H1 (cell line): ENCODE data around the gene FAM204A. TPM values are rescaled to one million over a fixed set of nuclear protein-coding genes. Genes with fewer than 3 reads are reported as not detected.

Experiments used
- CTCF ChIA-PET: fragments of 300-600 bp; sonication (Branson Sonifier 250); formaldehyde crosslinking; loops from one replicate; lab custom pipeline; 2021; ENCODE audit not compliant: partially characterized antibody; lab: Charles Lee
- POLR2A ChIA-PET: fragments of 300-600 bp; sonication (Branson Sonifier 250); formaldehyde crosslinking; loops from one replicate; lab custom pipeline; 2021; ENCODE audit warnings: inconsistent platforms; ENCODE audit not compliant: partially characterized antibody; lab: Charles Lee
- DNase-seq, 2 experiments: peaks; one replicate each; pipeline versions ENCODE4 v3.0.0 to v3.0.0-alpha.2; 2010 to 2022; ENCODE audit warnings: low spot score in 2 of 2, low read depth in 1 of 2, mixed read lengths in 1 of 2
- FAIRE-seq: peaks from 2 replicates; lab custom pipeline; 2011; peaks lifted over from hg19 to GRCh38; lab: Jason Lieb, UNC
- H2AFZ ChIP-seq: 2 replicates; pipeline ENCODE4 v1.8.1; 2012; ENCODE audit warnings: low read length, inconsistent platforms
- H2AK5ac ChIP-seq: 2 replicates; pipeline ENCODE4 v1.6.1; 2013; ENCODE audit warnings: low read depth, low read length
- H2BK120ac ChIP-seq: replicated peaks from 2 replicates; pipeline ENCODE3; 2013; ENCODE audit warnings: low read depth, low read length, inconsistent platforms
- H2BK12ac ChIP-seq: 2 replicates; pipeline ENCODE4 v1.6.1; 2013; ENCODE audit warnings: low read depth, low read length
- H2BK15ac ChIP-seq: 2 replicates; pipeline ENCODE4 v1.6.1; 2013; ENCODE audit warnings: low read length
- H2BK20ac ChIP-seq: 2 replicates; pipeline ENCODE4 v1.6.1; 2013; ENCODE audit warnings: low read length
- H2BK5ac ChIP-seq: 2 replicates; pipeline ENCODE4 v1.6.1; 2013; ENCODE audit warnings: low read depth, low read length
- H3K14ac ChIP-seq: 2 replicates; pipeline ENCODE4 v1.6.1; 2013; ENCODE audit warnings: inconsistent platforms; ENCODE audit not compliant: insufficient read length
- H3K18ac ChIP-seq: 2 replicates; pipeline ENCODE4 v1.6.1; 2013; ENCODE audit warnings: low read length; ENCODE audit errors: extremely low read depth
- H3K23ac ChIP-seq: 2 replicates; pipeline ENCODE4 v1.6.1; 2013; ENCODE audit warnings: inconsistent platforms; ENCODE audit not compliant: insufficient read length
- H3K23me2 ChIP-seq: 2 replicates; pipeline ENCODE4 v1.6.1; 2013; ENCODE audit warnings: low read depth, low read length
- H3K27ac ChIP-seq: 2 replicates; pipeline ENCODE4 v1.6.1; 2011; ENCODE audit warnings: low read depth, low read length, inconsistent platforms
- H3K27me3 ChIP-seq, 4 experiments: replicated peaks in 1 of 4; 1 replicate in 1 of 4; 2 replicates in 3 of 4; pipeline versions ENCODE4 v1.6.1 to v1.8.1; 2011 to 2013; ENCODE audit warnings: low read length in 3 of 4, mild to moderate bottlenecking in 3 of 4, inconsistent platforms in 2 of 4, mixed read lengths in 2 of 4, moderate library complexity in 1 of 4; ENCODE audit not compliant: control insufficient read depth in 3 of 4, insufficient read depth in 3 of 4; ENCODE audit errors: extremely low read depth in 1 of 4
- H3K36me3 ChIP-seq, 4 experiments: 2 replicates each; pipeline versions ENCODE4 v1.6.1 to v1.8.1; 2011 to 2013; ENCODE audit warnings: mild to moderate bottlenecking in 4 of 4, low read length in 3 of 4, moderate library complexity in 2 of 4, control low read depth in 1 of 4, inconsistent platforms in 1 of 4; ENCODE audit not compliant: insufficient read depth in 4 of 4, control insufficient read depth in 2 of 4
- H3K4ac ChIP-seq: replicated peaks from 2 replicates; pipeline ENCODE3; 2013; ENCODE audit warnings: low read length, low read depth, mixed read lengths, inconsistent platforms; ENCODE audit not compliant: insufficient read length
- H3K4me1 ChIP-seq, 4 experiments: replicated peaks in 1 of 4; 1 replicate in 1 of 4; 2 replicates in 3 of 4; pipeline versions ENCODE4 v1.6.1 to v1.8.1; 2011 to 2013; ENCODE audit warnings: low read length in 3 of 4, inconsistent platforms in 2 of 4, mixed read lengths in 1 of 4; ENCODE audit not compliant: insufficient read depth in 4 of 4, control insufficient read depth in 3 of 4
- H3K4me2 ChIP-seq, 2 experiments: 2 replicates each; pipeline versions ENCODE4 v1.6.1 to v1.8.1; 2011 to 2013; ENCODE audit warnings: low read depth in 2 of 2, low read length in 2 of 2, control low read depth in 1 of 2, inconsistent platforms in 1 of 2, mild to moderate bottlenecking in 1 of 2; ENCODE audit not compliant: insufficient read depth in 1 of 2
- H3K4me3 ChIP-seq, 4 experiments: fragments of 200-600, 300-600 bp in 1 of 4; sonication (generic), shearing (Covaris generic), sonication (Bioruptor Twin) in 1 of 4; 2 replicates each; pipeline versions ENCODE4 v1.5.1 to v1.8.1; 2011 to 2016; ENCODE audit warnings: low read length in 4 of 4, low read depth in 3 of 4, control low read depth in 2 of 4, inconsistent platforms in 2 of 4, mild to moderate bottlenecking in 2 of 4, mixed read lengths in 1 of 4, moderate library complexity in 1 of 4; ENCODE audit not compliant: insufficient read depth in 2 of 4; ENCODE audit errors: extremely low read depth in 1 of 4
- H3K56ac ChIP-seq: replicated peaks from 2 replicates; pipeline ENCODE3; 2013; ENCODE audit warnings: low read depth, mild to moderate bottlenecking, mixed read lengths, low read length, inconsistent platforms; ENCODE audit not compliant: insufficient read length
- H3K79me1 ChIP-seq: 2 replicates; pipeline ENCODE4 v1.6.1; 2013; ENCODE audit warnings: low read depth, low read length, control low read depth
- H3K79me2 ChIP-seq, 2 experiments: 2 replicates each; pipeline versions ENCODE4 v1.6.1 to v1.8.1; 2012 to 2013; ENCODE audit warnings: low read length in 2 of 2, mild to moderate bottlenecking in 2 of 2, inconsistent platforms in 1 of 2; ENCODE audit not compliant: insufficient read depth in 2 of 2, control insufficient read depth in 1 of 2
- H3K9ac ChIP-seq, 4 experiments: replicated peaks in 1 of 4; 1 replicate in 1 of 4; 2 replicates in 3 of 4; pipeline versions ENCODE4 v1.6.1 to v1.8.1; 2011 to 2013; ENCODE audit warnings: low read depth in 3 of 4, low read length in 3 of 4, control low read depth in 2 of 4, mild to moderate bottlenecking in 2 of 4, moderate library complexity in 2 of 4, inconsistent platforms in 1 of 4; ENCODE audit errors: extremely low read depth in 1 of 4
- H3K9me3 ChIP-seq, 2 experiments: 2 replicates each; pipeline versions ENCODE4 v1.6.1 to v1.8.1; 2012 to 2013; ENCODE audit warnings: mild to moderate bottlenecking in 2 of 2, moderate library complexity in 2 of 2, control low read depth in 1 of 2, inconsistent platforms in 1 of 2, low read depth in 1 of 2, low read length in 1 of 2, mixed read lengths in 1 of 2; ENCODE audit not compliant: insufficient read depth in 2 of 2
- H4K20me1 ChIP-seq, 2 experiments: replicated peaks in 1 of 2; 2 replicates each; pipeline versions ENCODE3 to v1.8.1; 2011 to 2013; ENCODE audit warnings: inconsistent platforms in 2 of 2, low read length in 2 of 2, mild to moderate bottlenecking in 1 of 2; ENCODE audit not compliant: insufficient read depth in 2 of 2, control insufficient read depth in 1 of 2
- H4K5ac ChIP-seq: 2 replicates; pipeline ENCODE4 v1.6.1; 2013; ENCODE audit warnings: low read length, low read depth, mixed read lengths, inconsistent platforms; ENCODE audit not compliant: insufficient read length
- H4K8ac ChIP-seq: 2 replicates; pipeline ENCODE4 v1.8.0; 2013; ENCODE audit warnings: mild to moderate bottlenecking, moderate library complexity, low read length, inconsistent platforms; ENCODE audit not compliant: insufficient read depth; ENCODE audit errors: extremely low read depth
- H4K91ac ChIP-seq: replicated peaks from 2 replicates; pipeline ENCODE3; 2013; ENCODE audit warnings: low read length, mixed read lengths, inconsistent platforms; ENCODE audit not compliant: insufficient read length
- ATF2 ChIP-seq: IDR thresholded peaks from 2 replicates; pipeline ENCODE4 v1.6.1; 2012; ENCODE audit warnings: low read length, inconsistent platforms
- BACH1 ChIP-seq: IDR thresholded peaks from 2 replicates; pipeline ENCODE4 v1.6.1; 2012; ENCODE audit warnings: low read length, improper control_type of control experiment
- CBX5 ChIP-seq: fragments of 300-800, 300-1000 bp; sonication (generic); IDR thresholded peaks from 2 replicates; pipeline ENCODE4 v1.7.1; 2016; ENCODE audit warnings: antibody characterized with exemption, low read length, low read depth
- JUN ChIP-seq: IDR thresholded peaks from 2 replicates; pipeline ENCODE4 v1.6.1; 2011; ENCODE audit warnings: low read depth, mild to moderate bottlenecking, improper control_type of control experiment, low read length
- MAFK ChIP-seq: IDR thresholded peaks from 2 replicates; pipeline ENCODE4 v1.6.1; 2012; ENCODE audit warnings: low read depth, mild to moderate bottlenecking, improper control_type of control experiment, low read length
- POLR2A ChIP-seq, 2 experiments: IDR thresholded peaks; 1 replicate in 1 of 2; 2 replicates in 1 of 2; pipeline ENCODE4 v1.6.1; 2011; ENCODE audit warnings: low read depth in 2 of 2, low read length in 2 of 2, mild to moderate bottlenecking in 2 of 2; ENCODE audit errors: control extremely low read depth in 1 of 2
- POU5F1 ChIP-seq: IDR thresholded peaks from 2 replicates; pipeline ENCODE4 v1.6.1; 2011; ENCODE audit warnings: low read depth, mild to moderate bottlenecking, low read length, moderate library complexity
- RNF2 ChIP-seq: fragments of 200-900, 300-1000 bp; sonication (generic); IDR thresholded peaks from 2 replicates; pipeline ENCODE4 v1.7.1; 2016; ENCODE audit warnings: borderline replicate concordance, low read depth, mild to moderate bottlenecking, antibody characterized with exemption, low read length; ENCODE audit not compliant: poor library complexity, severe bottlenecking; ENCODE audit errors: missing control alignments
- TAF7 ChIP-seq: optimal IDR thresholded peaks from 2 replicates; pipeline ENCODE3; 2011; ENCODE audit warnings: low read depth, mild to moderate bottlenecking, inconsistent platforms, low read length, moderate library complexity, borderline replicate concordance
- TBP ChIP-seq: IDR thresholded peaks from 2 replicates; pipeline ENCODE4 v1.6.1; 2011; ENCODE audit warnings: low read depth, low read length, improper control_type of control experiment
- TCF12 ChIP-seq: IDR thresholded peaks from 2 replicates; pipeline ENCODE4 v1.6.1; 2011; ENCODE audit warnings: low read depth, mild to moderate bottlenecking, low read length
- ZNF274 ChIP-seq: IDR thresholded peaks from 2 replicates; pipeline ENCODE4 v1.7.0; 2012; ENCODE audit warnings: low read length, borderline replicate concordance; ENCODE audit errors: extremely low read depth
- WGBS, 2 experiments: shearing (Covaris generic) in 1 of 2; methylation state at CpG; one replicate each; pipeline versions ENCODE4 v1.1.6 to v1.1.7; 2013 to 2015; ENCODE audit warnings: low lambda C conversion rate in 2 of 2, mixed read lengths in 2 of 2, inconsistent platforms in 1 of 2, low coverage in 1 of 2, missing lambda C conversion rate in 1 of 2; ENCODE audit not compliant: insufficient replicate concordance in 2 of 2, insufficient coverage in 1 of 2, insufficient read length in 1 of 2; ENCODE audit errors: extremely low coverage in 1 of 2, missing lambda C conversion rate in 1 of 2; 5-methylcytosine and 5-hydroxymethylcytosine counted together
- polyA plus RNA-seq, 7 experiments: library from polyadenylated mRNA; depleted of rRNA in 3 of 7; stranded (reverse) in 5 of 7; unstranded in 2 of 7; fragments of >200 nt in 5 of 7; fragments of 200-250 nt in 2 of 7; gene quantifications; 1 replicate in 5 of 7; 2 replicates in 1 of 7; 4 replicates in 1 of 7; pipeline versions ENCODE4 v1.2.1 to v1.2.3, GENCODE V29; 2011 to 2013; ENCODE audit warnings: missing spikeins in 2 of 7, mixed read lengths in 2 of 7
- total RNA-seq: library from RNA; stranded (reverse); fragmentation: NEBNext Ultra II Directional; extraction: Animal tissue kit (Norgen Biotek cat#: 25700); gene quantifications from 2 replicates; pipeline ENCODE4 v1.2.1, GENCODE V29; 2021

Gene FAM204A
- total and polyA plus RNA-seq, 2 of the 8 experiments (the other 6 are each of a cell fraction or from before 2014, with no cell fraction given) = 4.9 to 37.4 TPM

GRCh38 chr10:118339111-118339510 lies 3.0 kb downstream of the FAM204A start:
- Histone ChIP-seq H3K9ac (no peak overlapping the region), H3K4ac (no peak overlapping the region), H3K79me1 (peaks cover 5% of the 10 kb centered on the region; the same call in 1 of the 2 replicates), H3K23ac (no peak overlapping the region), H3K56ac (no peak overlapping the region), H4K5ac (no peak overlapping the region), H3K27ac (no peak overlapping the region), H2BK120ac (no peak overlapping the region), H2AFZ (no peak overlapping the region), H2BK12ac (no peak overlapping the region), H2BK20ac (no peak overlapping the region), H3K18ac (no peak overlapping the region), H2BK15ac (no peak overlapping the region), H3K79me2 (peaks cover 0 to 30% of the 10 kb centered on the region in 2 experiments; a peak in 2 of 4 replicates), H2AK5ac (no peak overlapping the region), H3K14ac (no peak overlapping the region), H3K4me1 (no peaks in the 10 kb centered on the region; a peak in 1 of 7 replicates), H3K4me2 (no peak overlapping the region), H3K36me3 (peaks cover 2 to 17% (median 9%) of the 10 kb centered on the region in 4 experiments; a peak in 5 of 8 replicates), H3K23me2 (peaks cover 2% of the 10 kb centered on the region), H2BK5ac (no peak overlapping the region), H4K8ac (no peak overlapping the region), H3K27me3 (no peaks in the 10 kb centered on the region), H3K4me3 (no peak overlapping the region), H3K9me3 (no peaks in the 10 kb centered on the region), H4K91ac (no peak overlapping the region), H4K20me1 (no peaks in the 10 kb centered on the region)
- 97% methylated on average over 3 of the region's 3 CpGs; no CpG with 5 or more reads in 1 of the 2 experiments for WGBS, 2 experiments
- DNase-seq (no peak), FAIRE-seq (no peak)
- ChIA-PET CTCF (interaction anchor here (1.3 kb wide), 1 partner anchor 53 kb away, joined by 3 read pairs; no protein-coding TSS in a partner anchor), POLR2A (no interaction called here)
- TF ChIP-seq CBX5 (no peak), ZNF274 (no peak), ATF2 (no peak), RNF2 (no peak), MAFK (no peak), TCF12 (no peak), POU5F1 (no peak), POLR2A (IDR thresholded peaks at IDR 0.05; ENCODE audit: control extremely low read depth in 1 of 2, low read depth in 2 of 2, low read length in 2 of 2) (no peak), TAF7 (no peak), BACH1 (no peak), JUN (no peak), TBP (no peak)
